Measurements from ENCODE around the gene TSSC4. TPM values are rescaled to one million over a fixed set of nuclear protein-coding genes. Genes with fewer than 3 reads are reported as not detected.

The TSSC4 gene
- total RNA-seq, 6 donors from 2014 or later = 28.9 to 69.4 (median 50.3) TPM

GRCh38 chr11:2426221-2426620, 25.7 kb downstream of the TSSC4 start:
- WGBS, 2 donors = 92 to 100% methylated on average over 2 to 12 of the region's 13 CpGs
- Histone ChIP-seq H3K4me3 (no peak overlapping the region), H3K27me3 (no peaks in the 10 kb centered on the region), H3K27ac (no peak overlapping the region), H3K36me3 (no peaks in the 10 kb centered on the region), H3K9me3 (no peaks in the 10 kb centered on the region), H3K4me1 (no peaks in the 10 kb centered on the region)
- TF ChIP-seq POLR2A (IDR thresholded peaks at IDR 0.05) = no peak
- TF ChIP-seq EP300 (IDR thresholded peaks at IDR 0.05) = no peak
- no peak for TF ChIP-seq CTCF (IDR thresholded peaks at IDR 0.05)
- no peak for TF ChIP-seq POLR2AphosphoS5 (IDR thresholded peaks at IDR 0.05)
- peak in 1 of 2 donors; percentile 78 for DNase-seq
- ATAC-seq (ENCODE audit: low FRiP score in 2 of 2) = no peak

- ATAC-seq (ENCODE audit: low FRiP score in 2 of 2) (peak in 1 of 2 donors; percentile 2), DNase-seq (peak; percentile 57 to 84)
- Histone ChIP-seq H3K27ac (no peak overlapping the region), H3K4me3 (no peak overlapping the region), H3K36me3 (no peaks in the 10 kb centered on the region), H3K27me3 (no peaks in the 10 kb centered on the region), H3K9me3 (no peaks in the 10 kb centered on the region), H3K4me1 (no peaks in the 10 kb centered on the region)
- TF ChIP-seq POLR2A (IDR thresholded peaks at IDR 0.05) (no peak), EP300 (IDR thresholded peaks at IDR 0.05) (no peak), POLR2AphosphoS5 (IDR thresholded peaks at IDR 0.05) (no peak), CTCF (IDR thresholded peaks at IDR 0.05) (no peak)
- 80 to 84% methylated on average over 8 to 14 of the region's 14 CpGs for WGBS, 2 donors
Observed at GRCh38 chr11:2426826-2427521, 26.4 kb downstream of the TSSC4 start.

GRCh38 chr11:2427721-2428321, 27.3 kb downstream of the TSSC4 start:
- Histone ChIP-seq H3K9me3 (no peaks in the 10 kb centered on the region), H3K27ac (no peak overlapping the region), H3K4me1 (no peaks in the 10 kb centered on the region), H3K4me3 (no peak overlapping the region), H3K36me3 (no peaks in the 10 kb centered on the region), H3K27me3 (no peaks in the 10 kb centered on the region)
- TF ChIP-seq POLR2AphosphoS5 (IDR thresholded peaks at IDR 0.05) = no peak
- TF ChIP-seq POLR2A (IDR thresholded peaks at IDR 0.05) = no peak
- TF ChIP-seq CTCF (IDR thresholded peaks at IDR 0.05) = no peak
- TF ChIP-seq EP300 (IDR thresholded peaks at IDR 0.05) = no peak
- ATAC-seq (ENCODE audit: low FRiP score in 2 of 2) = peak in 1 of 2 donors; percentile 1
- peak in 1 of 2 donors; percentile 65 for DNase-seq
- 65 to 81% methylated on average over 11 to 12 of the region's 12 CpGs for WGBS, 2 donors

GRCh38 chr11:2428322-2428795, 27.8 kb downstream of the TSSC4 start:
- no peaks in the 10 kb centered on the region for H3K36me3 ChIP-seq
- no peaks in the 10 kb centered on the region for H3K9me3 ChIP-seq
- no peak overlapping the region for H3K4me3 ChIP-seq
- no peaks in the 10 kb centered on the region for H3K4me1 ChIP-seq
- no peaks in the 10 kb centered on the region for H3K27me3 ChIP-seq
- peak; percentile 88 to 95 (median 94) for TF ChIP-seq CTCF (IDR thresholded peaks at IDR 0.05)
- no peak for TF ChIP-seq POLR2AphosphoS5 (IDR thresholded peaks at IDR 0.05)
- TF ChIP-seq POLR2A (IDR thresholded peaks at IDR 0.05) = no peak
- no peak for TF ChIP-seq EP300 (IDR thresholded peaks at IDR 0.05)
- H3K27ac ChIP-seq = no peak overlapping the region
- DNase-seq = peak in 1 of 2 donors; percentile 79
- peak; percentile 64 to 75 for ATAC-seq (ENCODE audit: low FRiP score in 2 of 2)
- 55 to 61% methylated on average over 8 of the region's 8 CpGs for WGBS, 2 donors
